Activated CD8-positive, alpha-beta T cell treated with anti-CD3 and anti-CD28 coated beads for 36 hours (primary cell): Measurements from ENCODE around the gene SLC2A13. TPM values are rescaled to one million over a fixed set of nuclear protein-coding genes. Genes with fewer than 3 reads are reported as not detected.
A peak's percentile ranks its signal among the peaks of the same experiment; 100 is the strongest.

Experiments used
- ATAC-seq: fragments of 200-7000 bp; cut with Tn5 transposase; one replicate; pipeline ENCODE4 v1.10.0; 2021; ENCODE audit warnings: mild to moderate bottlenecking, moderate library complexity
- CTCF ChIA-PET: fragments of 350-600 bp; sonication (Branson Sonifier 250); formaldehyde crosslinking; loops from one replicate; lab custom pipeline; 2021; ENCODE audit warnings: antibody characterized with exemption; lab: Charles Lee
- POLR2A ChIA-PET: fragments of 350-600 bp; sonication (Branson Sonifier 250); formaldehyde crosslinking; loops from one replicate; lab custom pipeline; 2021; ENCODE audit warnings: antibody characterized with exemption; lab: Charles Lee
- DNase-seq: peaks from one replicate; pipeline ENCODE4 v3.0.0-alpha.2; 2020
- H3K27ac Mint-ChIP-seq: one replicate; pipeline ENCODE4 v1.8.0; 2021; ENCODE audit warnings: mild to moderate bottlenecking, mixed read lengths
- H3K27me3 Mint-ChIP-seq: one replicate; pipeline ENCODE4 v1.8.0; 2021; ENCODE audit warnings: mixed read lengths
- H3K36me3 Mint-ChIP-seq: one replicate; pipeline ENCODE4 v1.8.0; 2021; ENCODE audit warnings: low read depth, mixed read lengths
- H3K4me1 Mint-ChIP-seq: one replicate; pipeline ENCODE4 v1.8.0; 2021; ENCODE audit warnings: low read depth, mixed read lengths
- H3K4me3 Mint-ChIP-seq: one replicate; pipeline ENCODE4 v1.8.0; 2021; ENCODE audit warnings: mild to moderate bottlenecking, moderate library complexity, mixed read lengths
- H3K9me3 Mint-ChIP-seq: one replicate; pipeline ENCODE4 v1.8.0; 2021; ENCODE audit warnings: mixed read lengths
- CTCF ChIP-seq: fragments of 200-600 bp; IDR thresholded peaks from one replicate; pipeline ENCODE4 v1.8.0; 2022; ENCODE audit warnings: antibody characterized with exemption, mild to moderate bottlenecking
- intact Hi-C: fragments of 100-400 bp; cut with micrococcal nuclease; formaldehyde crosslinking; loops from one replicate; pipeline ENCODE4 v1.10.0; 2022
- total RNA-seq, 2 experiments: library from RNA; stranded (reverse); gene quantifications; one replicate each; pipeline ENCODE4 v1.2.3, GENCODE V29; 2021

SLC2A13 gene
- total RNA-seq, 2 experiments from 2014 or later = 9.0 to 9.3 TPM

- CTCF ChIA-PET = no interaction called here
- H3K4me1 Mint-ChIP-seq = no peaks in the 10 kb centered on the region
Measured at GRCh38 chr12:39956725-39957124, 149.2 kb downstream of the SLC2A13 start.

DNA sequence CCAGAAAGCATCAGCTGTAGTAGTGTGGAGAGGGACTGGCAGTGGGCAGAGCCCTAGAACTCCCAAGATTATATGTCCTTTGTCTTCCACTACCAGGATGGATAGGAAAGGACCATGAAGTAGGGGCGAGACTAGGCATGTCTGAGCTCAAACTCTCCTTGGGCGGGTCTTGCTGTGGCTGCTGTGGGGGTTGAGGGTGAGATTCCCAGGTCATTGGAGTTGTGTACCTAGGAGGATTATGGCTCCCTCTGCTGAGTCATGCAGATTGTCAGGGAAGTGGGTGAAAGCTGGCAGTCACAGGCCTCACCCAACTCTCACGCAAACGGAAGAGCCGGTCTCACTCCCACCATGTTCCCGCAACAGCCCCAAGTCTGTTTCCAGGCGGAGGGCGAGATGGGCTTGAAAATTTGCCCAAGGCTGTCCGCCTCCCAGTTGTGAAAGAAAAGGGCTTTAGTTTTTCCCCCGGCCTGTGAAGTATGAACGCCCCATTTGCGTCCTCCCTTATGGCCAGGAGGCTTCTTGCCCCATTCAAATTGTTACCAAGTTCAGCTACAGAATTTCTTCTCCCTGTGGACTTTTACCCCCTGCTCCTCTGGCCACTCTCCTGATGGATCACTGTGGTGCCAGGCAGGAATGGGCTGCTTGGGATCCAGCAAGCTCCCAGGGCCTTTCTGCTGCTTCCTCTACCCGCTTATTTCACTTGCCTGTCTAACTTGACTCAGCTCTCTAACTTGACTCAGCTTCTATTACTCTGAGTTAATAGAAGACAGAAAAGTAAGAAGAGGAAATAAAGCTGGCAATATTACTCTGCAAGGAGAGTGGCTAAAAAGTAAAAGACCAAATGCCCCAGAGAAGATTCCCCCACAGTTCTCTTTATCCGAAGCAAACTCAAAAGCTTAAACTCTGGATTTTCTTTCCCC is 159.3 kb downstream of the SLC2A13 start:
- Mint-ChIP-seq H3K36me3 (peaks cover 7% of the 10 kb centered on the region), H3K4me3 (no peak overlapping the region), H3K9me3 (peaks cover 8% of the 10 kb centered on the region), H3K4me1 (no peaks in the 10 kb centered on the region), H3K27me3 (no peaks in the 10 kb centered on the region), H3K27ac (no peak overlapping the region)
- ChIA-PET POLR2A (interaction anchor here (0.8 kb wide), 1 partner anchor 308 kb away, joined by 3 read pairs; no protein-coding TSS in a partner anchor), CTCF (interaction anchor here (0.7 to 1.1 kb wide), 2 partner anchors 43 to 1955 kb away, joined by 3 read pairs; no protein-coding TSS in a partner anchor)
- ATAC-seq (no peak), DNase-seq (no peak)
- intact Hi-C loops = no loop called here
- no peak for TF ChIP-seq CTCF

More at GRCh38 chr12:39956725-39957124, 149.2 kb downstream of the SLC2A13 start:
- POLR2A ChIA-PET = no interaction called here
- Mint-ChIP-seq H3K9me3 (no peaks in the 10 kb centered on the region), H3K36me3 (no peaks in the 10 kb centered on the region), H3K27ac (no peak overlapping the region), H3K4me3 (no peak overlapping the region), H3K27me3 (no peaks in the 10 kb centered on the region)
- no peak for ATAC-seq
- no peak for DNase-seq
- intact Hi-C loops = no loop called here
- TF ChIP-seq CTCF = no peak

DNA sequence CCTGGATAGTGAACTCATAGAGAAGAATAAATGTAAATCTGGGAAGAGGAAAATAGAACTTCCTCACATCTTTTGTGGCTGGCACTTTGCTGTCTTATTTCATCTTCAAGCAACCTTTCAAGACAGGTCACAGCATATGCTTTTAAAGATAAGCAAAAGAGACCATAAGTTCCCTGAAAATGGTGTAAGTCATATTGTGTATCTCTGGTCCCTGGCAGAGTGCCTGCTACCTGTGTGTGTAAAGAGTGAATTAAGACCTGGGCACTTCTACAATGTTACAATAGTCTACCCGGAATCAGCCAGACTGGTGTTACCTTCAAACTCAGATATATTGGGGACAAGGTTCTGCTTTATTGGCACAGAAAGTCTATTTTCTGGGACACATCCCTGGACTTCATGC is 168.8 kb downstream of the SLC2A13 start:
- Mint-ChIP-seq H3K27ac (no peak overlapping the region), H3K36me3 (no peaks in the 10 kb centered on the region), H3K27me3 (no peaks in the 10 kb centered on the region), H3K4me1 (peaks cover 2% of the 10 kb centered on the region), H3K4me3 (no peak overlapping the region), H3K9me3 (peaks cover 12% of the 10 kb centered on the region)
- CTCF ChIA-PET = no interaction called here
- intact Hi-C loops = no loop called here
- POLR2A ChIA-PET = no interaction called here
- TF ChIP-seq CTCF = no peak
- ATAC-seq (no peak), DNase-seq (no peak)

DNA sequence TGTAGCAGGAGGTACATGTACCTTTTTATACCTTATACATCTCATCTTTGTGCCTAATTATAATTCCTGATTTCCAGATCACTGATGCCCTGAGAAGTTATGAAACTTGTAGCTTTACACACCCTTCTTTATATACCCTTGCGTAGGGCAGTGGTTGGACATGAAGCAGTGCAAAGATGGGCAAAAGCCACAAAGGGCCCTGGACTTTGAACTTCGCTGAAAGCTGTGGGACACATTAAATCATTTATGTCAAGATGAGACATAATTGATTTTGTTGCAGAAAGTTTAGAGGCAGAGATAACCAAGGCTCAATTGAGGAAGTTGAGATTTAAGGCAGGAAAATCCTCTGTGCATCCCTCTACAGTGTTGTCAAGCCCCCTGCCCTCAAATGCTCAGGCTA is 170.0 kb downstream of the SLC2A13 start:
- CTCF ChIA-PET = no interaction called here
- no peaks in the 10 kb centered on the region for H3K9me3 Mint-ChIP-seq
- peaks cover 2% of the 10 kb centered on the region for H3K4me1 Mint-ChIP-seq
- no peaks in the 10 kb centered on the region for H3K36me3 Mint-ChIP-seq
- POLR2A ChIA-PET = interaction anchor here (0.6 kb wide), 1 partner anchor 460 kb away, joined by 3 read pairs; no protein-coding TSS in a partner anchor
- no peak overlapping the region for H3K4me3 Mint-ChIP-seq
- no peak for ATAC-seq
- H3K27me3 Mint-ChIP-seq = no peaks in the 10 kb centered on the region
- no peak overlapping the region for H3K27ac Mint-ChIP-seq
- intact Hi-C loops = no loop called here
- no peak for DNase-seq
- no peak for TF ChIP-seq CTCF

- Mint-ChIP-seq H3K27ac (no peak overlapping the region), H3K36me3 (no peaks in the 10 kb centered on the region), H3K9me3 (no peaks in the 10 kb centered on the region), H3K27me3 (no peaks in the 10 kb centered on the region), H3K4me1 (peaks cover 2% of the 10 kb centered on the region), H3K4me3 (no peak overlapping the region)
- ATAC-seq = peak; percentile 42
- CTCF ChIA-PET = no interaction called here
- intact Hi-C loops = no loop called here
- no peak for TF ChIP-seq CTCF
- POLR2A ChIA-PET = no interaction called here
- DNase-seq = no peak
Measured at GRCh38 chr12:39935275-39935674, 170.6 kb downstream of the SLC2A13 start.
